ENCODE data around the gene ZAR1.
"Not testable (repeated sequence)": the region's sequence is repeated elsewhere in the genome, so short reads cannot be mapped to it uniquely, and the experiment has no call there.

The ZAR1 gene

GRCh38 chr4:48490012-48490679, at the start of gene ZAR1:
TSS of gene ZAR1 (plus strand) at chr4:48490252. CDS start at chr4:48490292, 40 bp downstream.
- no peak for DNase-seq

GRCh38 chr4:48440914-48441313, 49.1 kb upstream of the ZAR1 start:
- not testable (repeated sequence) for DNase-seq

GRCh38 chr4:48445704-48446103, 44.3 kb upstream of the ZAR1 start:
- no peak for DNase-seq

DNA sequence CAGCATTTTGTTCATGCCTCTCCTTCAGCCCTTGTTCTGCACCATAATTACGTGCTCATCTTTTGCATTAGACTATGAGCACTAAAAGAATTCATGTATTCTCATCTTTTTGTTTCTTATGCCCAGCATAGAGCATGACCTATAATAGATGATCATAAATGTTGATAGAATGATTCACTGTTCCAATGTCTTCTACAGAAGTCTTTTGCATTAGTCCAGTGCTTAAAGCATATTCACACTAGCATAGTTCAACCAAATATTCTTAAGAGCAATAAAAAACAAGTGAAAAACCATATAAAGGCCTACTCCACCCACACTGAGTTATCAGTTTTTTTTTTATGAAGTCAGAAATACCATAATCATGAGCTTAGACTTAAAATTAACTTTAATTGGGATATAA, 43.4 kb upstream of the ZAR1 start:
- DNase-seq, result no peak

- no peak for DNase-seq
Observed at GRCh38 chr4:48449151-48449550, 40.9 kb upstream of the ZAR1 start.

DNA sequence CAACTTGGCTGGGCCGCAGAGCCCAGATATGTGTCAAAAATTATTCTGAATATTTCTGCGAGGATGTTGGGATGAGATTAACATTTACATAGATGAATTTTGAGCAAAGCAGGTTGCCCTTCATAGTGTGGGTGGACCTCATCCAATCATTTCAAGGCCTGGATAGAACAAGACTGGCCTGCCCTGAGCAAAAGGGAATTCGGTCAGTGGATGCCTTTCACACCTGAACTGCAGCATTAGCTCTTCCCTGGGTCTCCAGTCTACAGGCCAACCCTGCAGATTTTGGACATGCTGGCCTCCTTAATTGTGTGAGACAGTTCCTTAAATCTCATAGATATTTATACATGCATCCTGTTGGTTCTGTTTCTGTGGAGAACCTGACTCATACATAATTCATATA, 39.3 kb upstream of the ZAR1 start:
- DNase-seq, result no peak

GRCh38 chr4:48451656-48452055, 38.4 kb upstream of the ZAR1 start:
- not testable (repeated sequence) for DNase-seq

- no peak for DNase-seq
Observed at GRCh38 chr4:48454591-48454990, 35.5 kb upstream of the ZAR1 start.

DNA sequence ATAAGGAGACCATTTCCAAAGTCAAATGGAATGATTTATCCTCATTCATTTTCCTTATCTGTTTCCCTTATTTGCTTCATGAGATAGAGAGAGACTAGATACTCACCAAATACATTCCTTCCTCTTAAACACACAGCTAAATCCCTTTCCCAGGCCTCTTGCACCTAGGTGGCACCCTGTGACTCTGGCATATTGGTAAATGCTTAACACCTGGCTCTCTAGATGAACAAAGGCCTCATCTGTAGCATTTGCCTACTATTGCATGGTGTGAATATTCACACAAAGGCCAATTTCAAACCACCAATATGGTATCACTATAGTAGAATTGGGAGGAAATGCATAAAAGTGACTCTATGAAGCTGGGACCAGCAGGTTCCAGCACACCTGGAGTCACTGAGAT, 29.1 kb upstream of the ZAR1 start:
- DNase-seq, result no peak

GRCh38 chr4:48462363-48462762, 27.7 kb upstream of the ZAR1 start:
- no peak for DNase-seq

DNA sequence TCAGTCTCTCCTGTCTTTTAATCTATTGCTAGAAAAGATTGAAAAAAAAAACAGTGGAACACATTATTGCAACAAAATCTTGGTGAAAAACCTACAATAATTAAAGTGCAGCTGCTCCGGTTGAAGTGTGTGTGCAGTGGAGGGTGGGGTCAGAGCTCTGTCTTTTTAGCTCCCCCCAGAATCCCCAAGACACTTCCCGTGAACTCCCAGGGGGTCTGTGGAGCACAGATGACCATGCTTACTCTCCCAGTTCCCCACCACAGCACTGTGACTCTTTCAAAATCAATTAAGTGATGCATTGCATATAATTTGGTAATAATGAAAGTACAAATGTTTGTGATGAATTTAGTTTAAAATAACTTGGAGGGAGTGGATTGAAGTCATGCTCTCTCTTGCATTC, 22.6 kb upstream of the ZAR1 start:
- no peak for DNase-seq

DNA sequence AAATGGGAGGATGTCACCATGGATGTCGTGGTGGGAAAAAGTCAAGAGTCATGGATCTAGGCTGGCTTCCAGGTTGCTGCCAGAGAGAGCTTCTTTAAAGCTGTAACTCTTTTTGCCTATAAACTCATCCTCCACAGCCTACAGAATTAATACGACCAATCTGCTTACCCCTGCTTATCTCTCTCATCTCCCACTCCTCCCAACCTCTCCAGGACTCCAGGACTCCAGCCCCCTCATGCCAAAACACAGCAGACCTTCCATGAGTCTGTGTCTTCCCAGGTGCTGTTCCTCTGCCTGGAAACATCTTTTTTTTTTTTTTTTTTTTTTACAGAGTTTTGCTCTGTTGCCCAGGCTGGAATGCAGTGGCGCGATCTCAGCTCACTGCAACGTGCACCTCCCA, 22.2 kb upstream of the ZAR1 start:
- DNase-seq, result no peak

DNA sequence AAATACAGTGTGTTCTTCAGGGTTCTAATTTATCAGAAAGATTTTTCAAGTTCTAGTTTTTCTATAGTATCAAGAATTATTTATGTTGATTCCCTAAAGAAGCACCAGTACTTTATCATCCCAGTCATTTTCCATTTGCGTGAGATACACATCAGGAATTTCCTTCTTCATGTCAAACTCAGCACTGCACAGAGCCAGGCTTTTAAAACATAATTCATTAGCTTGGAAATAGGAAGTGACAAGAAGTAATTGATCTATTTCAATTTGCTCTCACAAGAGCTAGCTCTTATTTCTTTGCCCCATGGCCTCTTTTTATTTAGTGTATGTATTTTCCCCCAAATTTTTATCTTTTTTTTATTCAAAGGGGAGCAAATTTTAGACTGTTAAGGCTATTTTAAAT, 19.9 kb upstream of the ZAR1 start:
- DNase-seq, result no peak

GRCh38 chr4:48470570-48470969, 19.5 kb upstream of the ZAR1 start:
- no peak for DNase-seq

DNA sequence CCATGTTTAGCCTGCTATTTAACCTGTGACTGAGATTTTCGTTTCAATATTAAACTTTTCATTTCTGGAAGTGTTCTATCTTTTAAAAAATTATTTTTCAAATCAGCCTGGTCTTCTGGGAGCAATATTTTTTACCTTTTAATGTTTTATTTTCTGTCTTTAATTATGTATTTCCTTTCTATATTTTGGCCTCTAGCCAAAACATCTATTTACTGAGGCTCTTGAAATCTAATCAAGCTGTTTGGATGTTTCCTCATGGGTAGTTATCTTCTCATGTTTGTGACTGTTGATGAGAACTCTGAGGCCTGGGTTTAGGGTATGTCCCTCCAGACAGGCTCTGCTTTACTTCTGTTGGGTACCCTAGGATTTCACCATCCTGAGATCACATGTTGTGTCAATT, 17.3 kb upstream of the ZAR1 start:
- DNase-seq, result no peak

DNA sequence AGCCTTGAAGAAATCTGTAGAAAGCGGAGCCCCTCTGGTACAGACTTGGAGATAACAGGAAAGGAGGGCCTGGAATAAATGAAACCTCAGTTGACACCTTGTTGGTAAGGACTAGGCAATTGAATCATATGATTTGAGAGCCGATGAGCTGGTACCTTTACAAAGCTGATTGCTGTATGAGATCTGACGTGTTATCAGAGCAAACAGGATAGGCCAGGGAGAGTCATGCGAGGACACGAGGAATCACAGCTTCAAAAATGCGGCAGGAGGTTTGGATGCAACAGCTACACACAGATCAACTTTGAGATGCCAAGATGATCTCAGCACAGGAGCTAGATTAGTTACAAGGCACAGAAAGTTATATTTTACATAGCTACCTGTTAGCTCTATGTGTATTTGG, 14.3 kb upstream of the ZAR1 start:
- no peak for DNase-seq

- no peak for DNase-seq
Observed at GRCh38 chr4:48478273-48478672, 11.8 kb upstream of the ZAR1 start.

- no peak for DNase-seq
Observed at GRCh38 chr4:48481581-48481980, 8.5 kb upstream of the ZAR1 start.

GRCh38 chr4:48483006-48483776, 6.9 kb upstream of the ZAR1 start, which contains the start of gene SLC10A4:
TSS of gene SLC10A4 (plus strand) at chr4:48483343. CDS start at chr4:48483562, 219 bp downstream.
- no peak for DNase-seq

- DNase-seq, result no peak
Observed at GRCh38 chr4:48483777-48484493, 6.1 kb upstream of the ZAR1 start.

DNA sequence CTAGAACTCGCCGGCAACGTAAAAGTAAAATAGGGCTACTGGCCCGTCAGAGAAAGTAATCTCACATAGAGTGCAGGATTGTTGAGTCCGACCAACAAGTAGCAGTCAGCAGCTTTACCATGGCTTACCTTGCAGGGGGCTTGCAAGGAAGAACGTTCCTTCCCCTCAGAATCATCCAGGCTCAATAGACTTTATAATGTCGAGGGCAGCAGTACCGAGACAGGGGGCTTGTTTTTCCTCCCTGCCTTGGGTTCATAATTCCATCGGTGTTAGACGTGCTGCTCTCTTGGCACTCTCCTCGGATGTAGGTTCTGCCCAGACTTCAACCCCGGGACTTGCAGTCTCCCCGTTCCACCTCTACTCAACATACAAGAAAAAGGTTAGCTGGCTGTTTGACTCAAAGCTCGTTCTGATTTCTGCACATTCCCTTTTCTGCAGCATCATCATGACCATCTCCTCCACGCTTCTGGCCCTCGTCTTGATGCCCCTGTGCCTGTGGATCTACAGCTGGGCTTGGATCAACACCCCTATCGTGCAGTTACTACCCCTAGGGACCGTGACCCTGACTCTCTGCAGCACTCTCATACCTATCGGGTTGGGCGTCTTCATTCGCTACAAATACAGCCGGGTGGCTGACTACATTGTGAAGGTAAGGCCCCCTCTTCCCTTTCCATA, 5.4 kb upstream of the ZAR1 start:
- no peak for DNase-seq

- no peak for DNase-seq
Observed at GRCh38 chr4:48489683-48490011, 405 bp upstream of the ZAR1 start.
